Limb (tissue), 2 donors: Measurements from ENCODE around the gene MTIF3.
"Not testable (repeated sequence)": the region's sequence is repeated elsewhere in the genome, so short reads cannot be mapped to it uniquely, and the experiment has no call there.

Experiments used
- DNase-seq, 2 donors: peaks; one replicate each; pipeline ENCODE4 v3.0.0-alpha.2; 2016; ENCODE audit errors: extremely low spot score in 2 of 2

MTIF3 gene

DNA sequence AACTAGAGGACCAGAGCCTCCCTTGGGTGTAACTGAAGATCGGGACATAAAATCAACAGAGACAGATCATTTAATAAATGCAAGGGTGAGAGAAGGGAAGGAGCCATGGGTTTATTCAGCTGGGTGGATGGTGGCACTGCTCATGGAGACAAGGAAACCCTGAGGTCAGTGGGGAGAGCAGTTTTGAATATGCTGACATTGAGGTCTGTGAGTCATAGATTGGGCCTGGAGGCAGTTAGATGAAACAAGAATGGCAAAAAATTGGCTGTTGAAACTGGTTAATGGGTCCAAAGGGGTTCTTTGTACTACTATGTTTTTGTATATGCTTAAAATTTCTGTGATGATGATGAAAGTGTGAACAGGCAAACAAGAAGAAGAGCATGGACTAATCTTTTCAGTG, 31.0 kb downstream of the MTIF3 start:
- DNase-seq = no peak

DNA sequence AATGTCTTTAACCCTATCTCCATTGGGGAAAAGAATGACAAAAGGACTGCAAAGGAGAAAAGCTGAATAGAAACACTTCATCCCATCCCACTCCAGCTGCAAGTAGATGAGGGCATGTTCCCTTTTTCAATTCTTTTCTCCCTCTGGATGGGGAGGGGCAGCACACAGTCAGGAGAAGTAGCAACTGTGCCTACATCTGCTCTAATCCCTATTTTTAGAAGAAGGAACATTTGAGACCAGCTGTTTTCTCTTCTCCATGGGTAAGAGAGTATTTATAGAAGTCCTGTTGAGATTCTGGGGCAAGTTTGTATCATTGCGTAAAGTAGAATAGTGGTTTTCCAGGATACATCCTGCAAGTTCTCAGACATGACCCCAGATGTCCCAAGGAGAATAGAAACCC, 35.2 kb downstream of the MTIF3 start:
- peak in 1 of 2 donors; percentile 36 for DNase-seq

DNA sequence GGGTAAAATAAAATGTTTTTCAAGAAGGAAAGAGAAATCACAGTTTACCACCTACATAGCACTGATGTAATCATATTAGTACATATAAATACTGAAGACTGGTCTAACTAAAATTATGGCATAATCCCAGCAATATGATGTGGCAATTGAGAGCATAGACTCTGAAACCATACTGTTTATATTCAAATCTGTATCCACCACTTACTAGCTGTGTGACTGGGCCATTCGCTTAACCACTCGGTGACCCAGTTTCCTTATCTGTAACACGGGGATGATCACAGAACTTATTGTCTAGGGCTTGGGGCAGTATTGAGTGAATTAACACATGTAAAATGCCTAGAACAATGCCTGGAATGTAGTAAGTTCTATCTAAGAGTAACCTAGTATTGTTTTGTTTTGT, 39.0 kb downstream of the MTIF3 start:
- DNase-seq = no peak

DNA sequence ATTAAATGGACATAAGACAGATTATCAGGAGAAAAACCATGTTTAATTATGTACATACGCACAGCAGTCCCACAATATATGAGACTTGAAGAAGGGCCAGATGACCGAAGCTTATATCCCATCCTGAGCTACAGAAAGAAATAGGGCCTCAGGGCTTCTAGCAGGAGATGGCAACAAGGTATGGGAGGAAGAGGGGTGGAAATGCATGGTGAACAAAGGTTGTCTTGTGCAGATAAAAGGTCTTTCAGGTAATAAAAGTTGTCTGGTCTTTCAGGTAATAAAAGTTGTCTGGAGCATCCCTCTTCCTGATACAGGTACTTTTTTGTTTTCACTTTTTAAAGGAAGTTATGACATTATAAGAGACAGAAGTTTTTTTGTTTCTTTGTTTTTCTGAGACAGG, 41.4 kb downstream of the MTIF3 start:
- no peak for DNase-seq

DNA sequence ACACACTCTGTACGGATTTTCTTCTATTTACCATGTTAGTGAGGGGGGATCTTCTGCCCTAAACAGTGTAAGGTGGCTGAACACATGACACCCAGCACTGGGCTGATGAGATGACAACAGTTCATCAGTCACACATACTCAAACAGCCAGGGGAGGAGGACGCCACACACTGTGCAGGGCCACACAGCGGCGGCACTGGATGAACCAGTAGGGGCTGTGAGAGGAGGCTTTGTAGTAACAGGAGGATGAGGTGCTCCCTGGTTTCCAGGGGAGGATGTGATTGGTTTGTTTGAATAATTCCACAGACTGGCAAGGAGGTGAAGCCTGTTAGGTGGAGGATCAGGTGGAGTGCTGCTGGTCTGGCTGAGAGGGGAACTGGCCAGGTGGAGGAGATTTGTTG, 42.3 kb downstream of the MTIF3 start:
- DNase-seq = no peak

DNA sequence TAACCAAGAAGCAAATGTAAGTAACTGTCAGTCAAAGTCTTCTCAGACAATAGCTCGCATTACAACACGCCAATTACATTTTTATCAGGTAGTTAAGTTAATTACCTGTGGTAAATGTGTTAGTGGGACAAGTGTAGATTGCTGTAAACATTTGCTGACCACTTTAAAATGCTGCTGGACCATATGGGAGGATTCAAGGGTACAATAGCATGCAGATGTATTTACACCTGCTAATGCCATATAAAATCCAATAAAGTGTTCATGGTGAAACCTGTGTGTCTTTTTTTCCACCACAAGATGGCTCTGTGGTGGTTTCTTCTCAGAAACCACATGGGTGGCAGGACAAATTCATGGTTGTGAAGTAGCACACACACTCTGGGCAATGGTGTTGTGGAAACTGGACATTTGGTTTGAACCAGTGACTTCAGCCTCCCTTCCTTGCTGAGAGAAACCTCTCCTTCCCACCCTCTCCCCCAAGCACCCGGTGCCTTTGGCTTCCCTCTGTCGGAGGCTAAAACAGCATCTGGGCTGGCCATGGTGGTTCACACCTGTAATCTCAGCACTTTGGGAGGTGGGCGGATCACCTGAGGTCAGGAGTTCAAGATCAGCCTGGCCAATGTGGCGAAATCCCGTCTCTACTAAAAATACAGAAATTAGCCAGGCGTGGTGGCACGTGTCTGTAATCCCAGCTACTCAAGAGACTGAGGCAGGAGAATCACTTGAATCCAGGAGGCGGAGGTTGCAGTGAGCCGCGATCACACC, 44.0 kb downstream of the MTIF3 start:
- DNase-seq = no peak

DNA sequence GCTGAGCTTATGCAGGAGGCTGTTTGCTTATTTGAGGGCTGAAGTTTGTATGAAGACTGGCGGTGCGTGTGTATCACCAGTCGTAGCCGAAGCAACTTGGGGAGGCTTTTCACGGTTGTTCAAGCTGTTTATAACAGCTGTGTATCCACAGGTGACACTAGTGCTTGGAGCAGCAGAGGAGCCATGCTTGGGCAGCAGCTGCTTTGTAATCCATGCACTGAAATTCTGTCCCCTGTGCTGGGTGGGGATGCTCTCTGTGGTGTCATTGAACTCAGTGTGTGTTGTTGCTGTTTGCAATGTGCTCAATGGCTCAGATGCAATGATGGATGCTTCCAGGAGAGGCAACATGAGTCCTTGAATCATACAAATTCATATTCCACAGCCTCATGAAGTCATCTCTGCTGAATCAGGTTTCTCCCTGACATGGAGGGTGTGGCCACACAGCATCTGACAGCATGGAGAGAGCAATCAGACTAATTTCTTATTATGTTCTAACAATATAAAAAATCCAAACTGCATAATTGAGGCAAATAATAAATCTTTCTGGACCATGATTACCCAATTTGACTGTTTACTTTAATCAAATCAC, 44.7 kb downstream of the MTIF3 start:
- DNase-seq = no peak

DNA sequence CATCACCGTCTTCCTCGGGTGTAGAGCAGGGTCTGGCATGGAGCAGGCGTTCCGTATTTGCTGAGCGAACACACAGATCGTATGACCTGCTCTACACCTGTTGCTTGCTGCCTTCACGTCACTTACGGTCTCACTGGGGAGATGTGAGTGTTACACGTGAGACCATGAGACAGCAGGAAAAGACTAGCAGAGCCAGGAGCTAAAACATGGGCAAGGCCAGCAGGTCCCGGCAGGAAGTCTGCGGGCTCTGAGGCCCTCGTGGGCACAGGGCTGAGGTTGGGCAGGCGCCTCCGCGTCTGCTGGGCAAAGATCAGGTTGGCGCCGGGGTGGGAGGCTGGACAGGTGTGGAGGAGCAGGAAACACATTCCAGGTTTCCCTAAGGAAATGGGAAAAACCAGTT, 45.7 kb downstream of the MTIF3 start:
- no peak for DNase-seq

DNA sequence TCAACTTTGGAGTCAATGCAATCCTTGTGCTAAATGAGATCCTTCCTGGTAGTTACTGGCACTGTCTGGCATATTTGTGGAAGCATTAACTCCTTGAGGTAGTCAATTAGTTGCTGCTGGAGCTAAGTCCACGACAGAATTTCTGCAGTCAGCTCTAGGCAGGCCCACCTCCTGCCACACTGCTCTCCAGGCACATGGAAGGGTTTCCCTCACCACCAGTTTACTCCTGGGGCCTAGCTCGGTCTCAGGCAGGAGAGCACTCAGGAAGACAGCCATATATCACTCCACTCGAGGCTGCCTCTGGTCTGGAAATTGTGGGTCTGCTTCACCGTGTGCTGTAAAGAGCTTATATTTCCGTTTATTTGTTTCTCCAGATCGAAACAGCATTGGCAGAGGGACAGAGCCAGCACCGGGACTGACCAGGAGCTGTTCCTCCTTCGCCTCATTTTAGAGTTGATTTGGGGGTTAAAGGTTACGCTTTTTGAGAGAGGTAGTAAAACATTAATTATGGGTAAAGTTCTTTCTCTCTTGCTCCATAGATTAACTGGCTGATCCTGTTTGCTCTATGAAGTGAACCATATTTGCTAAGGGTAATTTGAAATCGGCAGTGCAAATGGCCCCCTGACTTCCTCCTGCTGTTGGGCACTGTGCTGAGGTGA, 46.5 kb downstream of the MTIF3 start:
- no peak for DNase-seq

DNA sequence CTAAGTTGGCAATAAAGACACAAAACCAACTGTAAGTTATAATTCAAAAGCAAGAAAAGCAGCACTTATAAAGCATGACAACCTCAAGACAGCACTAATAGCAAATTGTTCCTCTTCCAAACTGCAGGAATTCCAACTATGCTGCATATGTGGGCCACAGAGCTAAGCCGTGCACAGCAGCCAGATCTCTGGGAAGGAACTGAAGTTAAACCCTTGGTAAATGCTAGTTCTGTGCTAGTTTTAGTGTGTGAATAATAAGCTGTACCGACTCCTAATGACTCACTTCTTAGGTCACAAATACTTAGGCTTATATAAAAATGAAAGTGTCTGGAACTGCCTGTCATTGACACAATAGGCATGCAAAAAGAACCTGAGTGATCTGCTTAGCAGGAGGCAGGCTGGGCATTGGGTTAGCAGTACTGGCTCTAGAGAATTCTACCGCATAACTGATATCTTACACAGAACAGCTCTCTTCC, 47.1 kb downstream of the MTIF3 start:
- peak in 1 of 2 donors; percentile 59 for DNase-seq

DNA sequence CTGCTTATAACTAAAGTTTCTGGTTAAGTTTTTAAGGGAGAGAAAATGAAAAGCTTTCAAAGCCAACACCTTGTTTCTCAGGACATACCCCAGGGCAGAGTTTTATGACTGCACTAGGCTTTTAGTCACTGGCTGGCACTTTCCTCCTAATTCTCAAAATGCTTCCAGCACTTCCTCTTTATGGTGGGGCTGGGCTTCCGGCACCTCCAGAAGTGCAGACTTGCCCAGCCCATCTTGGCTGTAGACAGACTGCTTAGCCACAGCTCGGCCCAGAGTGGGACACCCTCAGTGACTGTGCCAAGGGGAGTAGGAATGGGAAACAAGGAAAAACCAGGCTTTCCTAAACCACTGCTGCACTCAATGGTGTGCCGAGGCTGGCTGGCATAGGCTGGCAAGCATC, 49.2 kb downstream of the MTIF3 start:
- no peak for DNase-seq

DNA sequence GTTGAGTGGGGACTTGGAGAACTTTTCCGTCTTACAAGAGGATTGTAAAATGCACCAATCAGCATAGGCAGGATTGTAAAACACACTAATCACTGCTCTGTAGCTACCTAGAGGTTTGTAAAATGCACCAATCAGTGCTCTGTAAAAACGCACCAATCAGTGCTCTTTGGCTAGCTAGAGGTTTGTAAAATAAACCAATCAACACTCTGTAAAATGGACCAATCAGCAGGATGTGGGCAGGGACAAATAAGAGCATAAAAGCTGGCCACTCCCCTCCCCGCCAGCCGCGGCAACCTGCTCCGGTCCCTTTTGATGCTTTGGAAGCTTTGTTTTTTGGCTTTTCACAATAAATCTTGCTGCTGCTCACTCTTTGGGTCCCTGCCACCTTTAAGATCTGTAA, 50.0 kb downstream of the MTIF3 start:
- not testable (repeated sequence) for DNase-seq

DNA sequence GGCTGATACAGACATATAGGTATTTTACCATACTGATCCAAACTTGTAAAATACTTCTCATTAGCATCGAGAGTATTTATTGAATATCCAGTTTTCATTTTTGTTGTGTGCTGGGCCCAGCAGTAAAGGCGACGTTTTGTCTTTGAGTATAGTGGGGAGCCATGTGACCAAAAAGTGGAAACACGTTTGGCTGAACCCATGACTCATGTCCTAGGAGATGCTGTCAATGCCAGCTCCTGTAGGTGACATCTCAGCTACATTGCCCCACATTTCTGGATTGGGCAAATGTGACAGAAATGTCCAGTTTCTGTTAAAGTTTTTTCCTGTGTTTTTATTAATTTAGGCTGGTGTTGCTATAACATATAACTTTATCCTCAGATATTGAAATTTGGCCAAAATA, 52.0 kb downstream of the MTIF3 start:
- DNase-seq = no peak

DNA sequence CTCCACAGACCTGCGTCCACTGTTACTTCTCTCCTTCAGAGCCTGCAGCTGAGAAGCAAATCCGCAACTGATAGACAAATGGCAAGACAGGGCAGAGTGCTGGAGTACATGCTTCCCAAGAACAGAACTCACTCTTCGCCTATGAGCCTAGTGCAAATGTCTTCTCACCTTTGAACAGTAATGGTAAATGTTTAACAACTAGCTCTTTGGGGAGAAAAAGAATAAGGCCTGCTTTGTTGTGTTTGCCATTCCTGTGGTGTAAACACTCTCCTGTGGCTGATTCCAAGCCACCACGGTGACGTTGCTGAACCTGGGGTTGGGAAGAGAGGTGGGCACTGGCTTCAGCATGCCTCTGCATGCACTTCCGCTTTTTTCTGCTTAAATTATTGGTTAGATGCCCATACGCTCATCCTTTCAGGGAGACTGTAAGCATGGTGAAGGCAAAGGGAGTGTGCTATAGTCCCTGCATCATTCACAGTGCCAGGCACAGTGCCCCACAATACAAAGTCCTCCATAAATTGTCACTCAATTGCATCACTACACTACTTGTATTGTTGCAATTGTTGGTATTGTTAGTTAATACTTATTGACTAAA, 54.0 kb downstream of the MTIF3 start:
- no peak for DNase-seq

DNA sequence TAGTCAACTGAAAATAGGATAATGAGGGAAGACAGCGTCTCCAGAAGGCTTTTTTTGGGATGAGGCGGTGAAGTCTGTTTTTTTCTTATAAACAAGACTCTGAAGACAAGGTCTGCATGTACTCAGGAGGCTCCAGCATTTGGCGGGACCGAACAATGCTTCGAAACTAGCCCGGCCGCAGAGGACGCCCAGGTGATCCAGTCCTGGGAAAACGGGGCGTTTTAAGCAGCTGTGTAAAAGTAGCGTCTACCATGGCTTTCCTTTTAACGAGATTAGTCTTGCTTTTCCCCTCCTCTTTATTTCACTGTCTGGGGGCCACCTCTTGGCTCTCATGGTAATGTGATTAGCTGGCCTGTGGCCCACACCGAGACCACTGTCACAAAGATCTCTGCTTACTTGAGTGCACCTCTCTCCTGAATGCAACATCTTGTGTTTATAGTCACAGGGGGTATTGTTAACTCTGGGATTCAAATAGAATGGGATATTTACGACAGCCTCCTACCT, 55.3 kb downstream of the MTIF3 start:
- DNase-seq = no peak

DNA sequence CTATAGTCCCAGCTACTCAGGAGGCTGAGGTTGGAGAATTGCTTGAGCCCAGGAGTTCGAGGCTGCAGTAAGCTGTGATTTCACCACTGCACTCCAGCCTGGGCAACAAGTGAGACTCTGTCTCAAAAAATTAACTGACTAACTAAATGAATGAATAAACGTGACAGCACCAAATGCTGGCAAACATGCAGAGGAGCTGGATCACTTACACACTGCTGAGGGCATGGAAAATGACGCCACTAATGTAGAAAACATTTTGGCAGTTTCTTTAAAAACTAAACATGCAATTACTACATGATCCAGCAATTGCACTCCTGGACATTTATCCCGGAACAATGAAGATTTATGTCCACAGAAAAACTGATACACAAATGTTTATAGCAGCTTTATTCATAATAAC, 57.3 kb downstream of the MTIF3 start:
- no peak for DNase-seq

DNA sequence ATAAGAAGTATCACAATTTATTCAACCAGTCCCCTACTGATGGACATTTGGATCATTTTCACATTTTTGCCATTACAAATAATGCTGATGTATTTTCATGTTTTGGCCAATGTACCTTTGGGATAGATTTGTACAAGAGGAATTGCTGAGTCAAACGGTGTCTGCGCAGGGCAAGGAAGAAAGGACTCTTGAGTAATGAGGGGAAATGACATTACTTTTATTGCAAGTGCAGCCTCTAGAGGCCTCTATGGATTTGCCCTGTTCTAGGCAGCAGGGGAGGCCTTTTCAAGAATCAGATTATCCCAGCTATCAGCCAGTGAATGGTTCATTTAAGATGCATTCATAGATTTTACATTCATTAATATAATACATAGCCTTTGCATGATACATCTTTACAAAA, 58.9 kb downstream of the MTIF3 start:
- no peak for DNase-seq

DNA sequence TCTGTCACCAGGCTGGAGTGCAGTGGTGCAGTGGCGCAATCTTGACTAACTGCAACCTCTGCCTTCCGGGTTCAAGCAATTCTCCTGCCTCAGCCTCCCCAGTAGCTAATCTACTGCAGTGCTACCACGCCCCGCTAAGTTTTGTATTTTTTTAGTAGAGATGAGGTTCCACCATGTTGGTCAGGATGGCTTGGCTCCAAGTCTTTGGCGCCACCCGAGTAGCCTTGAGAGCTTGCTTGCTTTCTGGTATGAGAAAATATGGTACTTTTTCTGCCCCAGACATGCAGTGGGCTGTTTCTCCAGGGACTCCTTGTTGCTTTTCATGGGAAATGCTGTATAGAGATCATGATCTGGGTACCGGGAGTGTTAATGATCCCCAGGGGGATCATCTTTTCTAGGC, 60.5 kb downstream of the MTIF3 start:
- no peak for DNase-seq

DNA sequence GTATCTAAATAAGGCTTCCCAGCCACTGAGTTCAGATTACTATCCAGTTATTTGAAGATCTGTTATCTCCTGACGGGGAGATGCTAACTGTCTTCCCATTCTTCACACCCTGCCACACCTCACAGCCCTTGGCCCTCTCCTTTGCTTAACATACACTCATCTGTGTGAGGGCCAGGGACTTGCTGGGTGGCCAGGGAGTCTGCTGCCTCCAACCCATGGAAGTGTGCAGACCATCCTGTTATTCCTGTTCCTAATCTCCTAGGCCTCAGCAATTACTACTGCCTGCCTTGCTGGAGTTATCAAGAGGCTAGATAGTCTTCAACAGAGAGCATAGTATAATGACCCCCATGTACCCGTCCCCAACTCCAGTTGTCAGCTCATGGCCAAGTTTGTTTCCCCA, 62.1 kb downstream of the MTIF3 start:
- no peak for DNase-seq
